Vagina (tissue), 2 donors: Measurements from ENCODE around the gene FRMD3.

Experiments
- POLR2A ChIP-seq, 2 donors: fragments of 450-650 bp; IDR thresholded peaks; one replicate each; pipeline ENCODE4 v1.6.1; 2017; ENCODE audit warnings: antibody characterized with exemption in 2 of 2, mild to moderate bottlenecking in 2 of 2, moderate library complexity in 2 of 2
- POLR2AphosphoS5 ChIP-seq, 2 donors: sonication (generic); formaldehyde crosslinking; IDR thresholded peaks; one replicate each; pipeline ENCODE4 v1.9.0; 2017; ENCODE audit warnings: antibody characterized with exemption in 2 of 2, mild to moderate bottlenecking in 2 of 2, low read depth in 1 of 2; ENCODE audit not compliant: insufficient read depth in 1 of 2
- TF ChIP-seq, protein P1 (sequence below), 3 experiments: fragments of 450-650 bp in 2 of 3; fragments of 200-600 bp in 1 of 3; sonication (generic) in 1 of 3; IDR thresholded peaks; one replicate each; pipeline ENCODE4 v1.5.1; 2017 to 2019; ENCODE audit warnings: antibody characterized with exemption in 3 of 3, mild to moderate bottlenecking in 2 of 3, moderate library complexity in 2 of 3

DNA sequence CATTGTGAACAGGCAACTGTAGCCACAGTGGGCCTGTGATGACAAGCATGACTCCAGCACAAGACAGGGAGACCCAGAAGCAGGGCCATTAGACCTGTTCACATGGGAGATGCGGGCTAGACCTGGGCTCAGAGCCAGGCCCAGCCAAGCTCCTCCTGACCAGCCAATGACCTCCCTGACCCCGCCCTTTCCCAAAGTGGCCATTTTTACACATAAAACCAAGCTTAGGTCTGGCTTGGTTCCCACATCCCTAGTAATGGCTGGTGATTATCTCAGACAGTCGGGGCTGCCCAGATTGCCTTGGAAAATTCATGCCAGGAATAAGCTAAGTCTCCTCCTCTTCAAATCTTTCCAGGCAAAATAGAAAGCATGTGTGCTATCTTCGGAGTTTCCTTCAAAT lies 94.1 kb downstream of the FRMD3 start:
- TF ChIP-seq, protein P1, sequence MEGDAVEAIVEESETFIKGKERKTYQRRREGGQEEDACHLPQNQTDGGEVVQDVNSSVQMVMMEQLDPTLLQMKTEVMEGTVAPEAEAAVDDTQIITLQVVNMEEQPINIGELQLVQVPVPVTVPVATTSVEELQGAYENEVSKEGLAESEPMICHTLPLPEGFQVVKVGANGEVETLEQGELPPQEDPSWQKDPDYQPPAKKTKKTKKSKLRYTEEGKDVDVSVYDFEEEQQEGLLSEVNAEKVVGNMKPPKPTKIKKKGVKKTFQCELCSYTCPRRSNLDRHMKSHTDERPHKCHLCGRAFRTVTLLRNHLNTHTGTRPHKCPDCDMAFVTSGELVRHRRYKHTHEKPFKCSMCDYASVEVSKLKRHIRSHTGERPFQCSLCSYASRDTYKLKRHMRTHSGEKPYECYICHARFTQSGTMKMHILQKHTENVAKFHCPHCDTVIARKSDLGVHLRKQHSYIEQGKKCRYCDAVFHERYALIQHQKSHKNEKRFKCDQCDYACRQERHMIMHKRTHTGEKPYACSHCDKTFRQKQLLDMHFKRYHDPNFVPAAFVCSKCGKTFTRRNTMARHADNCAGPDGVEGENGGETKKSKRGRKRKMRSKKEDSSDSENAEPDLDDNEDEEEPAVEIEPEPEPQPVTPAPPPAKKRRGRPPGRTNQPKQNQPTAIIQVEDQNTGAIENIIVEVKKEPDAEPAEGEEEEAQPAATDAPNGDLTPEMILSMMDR (IDR thresholded peaks at IDR 0.05): no peak
- no peak for TF ChIP-seq POLR2A (IDR thresholded peaks at IDR 0.05)
- TF ChIP-seq POLR2AphosphoS5 (IDR thresholded peaks at IDR 0.05; ENCODE audit: insufficient read depth in 1 of 2, low read depth in 1 of 2): no peak
